ENCODE data around the gene SUSD6.
"Not testable (repeated sequence)": the region's sequence is repeated elsewhere in the genome, so short reads cannot be mapped to it uniquely, and the experiment has no call there.

The SUSD6 gene

GRCh38 chr14:69713209-69713781, 101.9 kb downstream of the SUSD6 start:
- DNase-seq (ENCODE audit: low spot score) = no peak

GRCh38 chr14:69713993-69714679, 102.7 kb downstream of the SUSD6 start:
- DNase-seq (ENCODE audit: low spot score) = no peak

GRCh38 chr14:69715725-69716477, 104.5 kb downstream of the SUSD6 start:
- DNase-seq (ENCODE audit: low spot score) = peak; percentile 83

- peak; percentile 87 for DNase-seq (ENCODE audit: low spot score)
Measured at GRCh38 chr14:69716478-69717187, 105.2 kb downstream of the SUSD6 start.

GRCh38 chr14:69718614-69719013, 107.2 kb downstream of the SUSD6 start:
- DNase-seq (ENCODE audit: low spot score) = not testable (repeated sequence)

- DNase-seq (ENCODE audit: low spot score) = peak; percentile 87
Measured at GRCh38 chr14:69719501-69719951, 108.1 kb downstream of the SUSD6 start.

DNA sequence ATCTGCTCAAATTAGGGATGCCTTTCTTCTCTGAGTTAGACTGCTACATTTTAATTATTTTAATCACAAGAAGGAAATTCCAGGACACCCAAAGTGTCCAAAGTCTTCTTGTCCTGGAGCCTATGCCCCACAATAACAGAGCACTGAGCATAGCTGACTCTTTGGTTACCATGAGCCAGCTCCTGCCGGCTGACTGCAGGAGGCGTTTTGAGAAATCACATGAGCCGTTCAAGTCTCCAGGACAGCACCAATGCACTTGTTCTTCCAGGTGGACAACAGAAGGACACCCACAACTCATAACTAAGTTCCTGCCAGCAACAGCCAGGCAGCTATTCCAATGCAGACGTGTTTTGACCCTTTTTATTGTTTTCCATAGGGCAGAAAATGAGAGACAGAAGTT, 109.5 kb downstream of the SUSD6 start:
- no peak for DNase-seq (ENCODE audit: low spot score)

- DNase-seq (ENCODE audit: low spot score) = peak; percentile 94
Measured at GRCh38 chr14:69726761-69727511, 115.5 kb downstream of the SUSD6 start.

DNA sequence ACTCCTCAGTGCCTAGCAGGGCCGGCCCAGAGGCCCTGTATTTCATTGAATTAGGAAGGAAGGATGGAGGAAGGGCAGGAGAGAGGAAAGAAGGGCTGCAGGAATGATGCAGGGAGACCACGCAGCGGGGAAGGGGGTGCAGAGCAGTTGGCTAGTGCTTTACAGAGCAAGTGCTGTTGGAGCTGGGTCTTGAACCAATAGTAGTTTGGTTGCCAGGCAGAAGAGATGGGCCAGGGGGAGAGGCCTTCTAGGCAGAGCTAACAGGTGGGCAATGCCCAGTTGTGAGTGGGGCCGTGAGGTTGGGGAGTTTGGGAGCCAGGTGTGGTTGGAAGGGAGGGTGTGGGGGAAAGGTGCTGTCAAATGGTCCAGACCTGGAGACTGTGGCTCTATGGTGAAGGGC, 116.5 kb downstream of the SUSD6 start:
- no peak for DNase-seq (ENCODE audit: low spot score)

DNA sequence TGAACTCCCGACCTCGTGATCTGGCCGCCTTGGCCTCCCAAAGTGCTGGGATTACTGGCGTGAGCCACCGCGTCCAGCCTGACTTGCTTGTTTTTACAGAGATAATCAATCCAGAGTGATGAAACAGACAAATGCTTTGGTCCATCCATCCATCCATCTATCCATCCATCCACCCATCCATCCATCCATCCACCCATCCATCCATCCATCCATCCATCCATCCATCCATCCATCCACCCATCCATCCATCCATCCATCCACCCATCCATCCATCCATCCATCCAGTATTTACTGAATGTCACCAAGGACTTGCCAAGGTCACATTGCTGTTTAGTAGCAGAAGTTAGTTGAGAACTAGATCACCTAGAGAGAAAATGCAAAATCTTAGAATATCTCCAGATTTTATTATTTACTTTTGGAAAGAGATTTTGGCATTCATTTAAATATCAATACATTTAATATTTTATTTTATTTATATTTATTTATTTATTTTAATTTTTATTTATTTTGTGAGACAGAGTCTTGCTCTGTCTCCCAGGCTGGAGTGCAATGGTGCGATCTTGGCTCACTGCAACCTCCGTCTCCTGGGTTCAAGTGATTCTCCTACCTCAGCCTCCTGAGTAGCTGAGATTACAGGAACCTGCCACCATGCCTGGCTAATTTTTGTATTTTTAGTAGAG, 120.7 kb downstream of the SUSD6 start:
- DNase-seq (ENCODE audit: low spot score) = not testable (repeated sequence)

DNA sequence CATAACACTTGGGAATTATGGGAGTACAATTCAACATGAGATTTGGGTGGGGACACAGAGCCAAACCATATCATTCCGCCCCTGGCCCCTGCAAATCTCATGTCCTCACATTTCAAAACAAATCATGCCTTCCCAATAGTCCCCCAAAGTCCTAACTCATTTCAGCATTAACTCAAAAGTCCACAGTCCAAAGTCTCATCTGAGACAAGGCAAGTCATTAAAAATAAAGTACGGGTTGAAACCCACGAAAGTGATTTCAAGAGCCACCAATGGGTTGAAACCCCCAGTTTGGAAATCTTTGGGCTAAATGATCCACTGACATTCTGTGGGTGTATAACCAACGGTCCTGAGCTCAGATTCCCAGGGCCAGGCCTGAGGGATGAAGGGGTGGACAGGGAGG, 125.0 kb downstream of the SUSD6 start:
- not testable (repeated sequence) for DNase-seq (ENCODE audit: low spot score)

GRCh38 chr14:69741055-69741454, 129.7 kb downstream of the SUSD6 start:
- no peak for DNase-seq (ENCODE audit: low spot score)

GRCh38 chr14:69749956-69750355, 138.6 kb downstream of the SUSD6 start:
- DNase-seq (ENCODE audit: low spot score) = no peak

DNA sequence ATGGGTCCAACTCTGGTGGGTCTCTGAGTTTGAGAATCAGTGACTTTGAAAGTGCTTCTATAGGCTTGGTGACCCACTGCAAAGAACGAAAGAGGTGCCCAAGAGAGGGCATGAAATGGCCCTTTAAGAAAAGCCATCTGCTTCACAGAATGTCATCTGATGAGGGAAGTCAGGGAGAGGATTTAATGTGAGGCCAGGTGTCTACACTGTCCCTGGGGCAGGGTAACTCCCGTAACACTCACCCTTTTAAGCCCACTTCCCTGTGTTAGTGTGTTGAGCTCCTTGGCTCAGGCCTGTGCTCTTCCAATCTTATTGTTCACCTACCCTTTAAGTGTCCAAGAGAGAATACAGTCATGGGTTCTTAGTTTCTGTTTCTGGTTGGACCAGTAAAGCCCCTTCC, 139.1 kb downstream of the SUSD6 start:
- DNase-seq (ENCODE audit: low spot score) = no peak

DNA sequence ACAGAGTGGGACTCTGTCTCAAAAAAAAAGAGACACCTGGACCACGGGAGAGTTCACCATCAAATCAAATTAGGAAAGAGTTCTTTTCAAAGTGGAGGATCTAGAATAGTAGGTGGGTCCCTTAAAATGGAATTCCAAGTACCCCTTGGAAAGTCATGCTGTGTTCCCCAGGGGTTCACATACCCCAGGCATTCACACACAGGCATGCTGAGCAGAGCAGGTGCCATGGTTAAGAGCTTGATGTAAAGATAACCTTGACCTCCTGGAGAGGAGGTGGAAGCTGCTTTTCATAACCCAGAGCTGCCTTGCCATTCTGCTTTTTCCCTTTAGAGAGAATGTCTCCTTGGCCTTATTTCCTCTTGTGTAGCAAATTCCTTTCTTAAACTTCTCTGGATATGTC, 141.4 kb downstream of the SUSD6 start:
- no peak for DNase-seq (ENCODE audit: low spot score)

DNA sequence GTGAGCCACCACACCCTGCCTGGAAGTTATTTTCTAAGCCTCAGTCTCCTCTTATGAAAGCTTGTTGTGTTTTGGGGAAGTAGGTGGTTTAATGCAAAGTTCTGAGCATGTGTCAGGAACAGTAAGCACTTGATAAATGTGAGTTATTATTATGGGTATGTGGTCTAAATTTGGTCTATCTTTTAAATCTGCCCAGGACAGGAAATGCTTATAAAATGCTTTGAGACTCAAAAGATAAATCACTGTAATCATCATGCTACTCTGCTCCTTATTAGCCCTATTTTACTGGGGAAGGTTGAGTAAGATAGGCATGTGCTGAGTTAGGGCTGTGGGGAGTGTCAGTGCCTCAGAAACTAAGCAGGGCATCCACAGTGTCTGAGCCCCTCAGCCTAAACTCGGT, 142.5 kb downstream of the SUSD6 start:
- DNase-seq (ENCODE audit: low spot score) = no peak

DNA sequence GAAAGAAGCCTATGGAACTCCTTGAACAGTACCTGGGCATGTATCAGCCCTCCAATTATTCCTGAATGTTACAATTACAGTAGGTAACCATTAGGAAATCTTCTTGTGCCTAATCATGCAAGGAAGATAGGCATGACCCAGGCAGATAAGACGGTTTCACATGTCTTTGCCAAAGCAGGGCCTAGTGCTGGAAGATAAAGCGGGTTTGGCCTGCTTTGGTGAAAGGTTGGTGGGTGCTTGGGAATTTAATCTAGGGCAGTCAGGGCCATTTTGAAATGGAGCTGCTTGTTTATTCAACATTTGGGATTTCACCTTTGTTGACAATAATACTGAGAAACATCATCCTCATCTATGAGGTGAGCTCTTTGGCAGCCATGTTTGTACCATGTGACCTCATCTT, 143.1 kb downstream of the SUSD6 start:
- no peak for DNase-seq (ENCODE audit: low spot score)

- no peak for DNase-seq (ENCODE audit: low spot score)
Measured at GRCh38 chr14:69755296-69755695, 143.9 kb downstream of the SUSD6 start.

GRCh38 chr14:69755784-69756183, 144.4 kb downstream of the SUSD6 start:
- no peak for DNase-seq (ENCODE audit: low spot score)

GRCh38 chr14:69756298-69756697, 144.9 kb downstream of the SUSD6 start:
- no peak for DNase-seq (ENCODE audit: low spot score)

DNA sequence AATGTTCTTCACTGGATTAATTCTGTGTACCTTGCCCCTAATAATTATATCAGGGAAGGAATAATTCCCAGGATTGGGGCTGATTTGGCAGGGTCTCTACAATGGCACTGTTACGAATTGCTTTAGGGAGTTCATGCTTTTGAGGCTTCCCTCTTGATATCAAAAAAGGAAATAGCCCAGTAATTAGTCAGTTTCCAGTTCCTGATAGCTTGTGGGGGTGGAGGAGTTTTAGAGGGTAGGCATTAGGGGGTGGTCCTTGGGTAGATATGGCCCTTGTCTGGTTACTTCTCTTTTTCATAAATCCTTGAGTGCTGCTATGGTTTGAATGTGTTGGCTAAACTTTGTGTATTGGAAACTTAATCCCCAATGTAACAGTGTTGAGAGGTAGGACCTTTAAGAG, 149.4 kb downstream of the SUSD6 start:
- DNase-seq (ENCODE audit: low spot score) = no peak

Data from AG20443 (cell line).